Smooth muscle cell (in vitro differentiated cells): ENCODE results near the gene FZD10. TPM values are rescaled to one million over a fixed set of nuclear protein-coding genes. Genes with fewer than 3 reads are reported as not detected.

ENCODE experiments used
- DNase-seq: peaks from one replicate; lab custom pipeline; 2025; ENCODE audit not compliant: unreplicated experiment; lab: John Stamatoyannopoulos, UW
- H2AFZ ChIP-seq: fragments of 200-600 bp; sonication (generic); 2 replicates; pipeline ENCODE4 v1.6.0; 2016; ENCODE audit warnings: antibody characterized with exemption, low read depth, mild to moderate bottlenecking
- H3F3A ChIP-seq: fragments of 200-600 bp; sonication (generic); 2 replicates; pipeline ENCODE4 v1.6.0; 2017; ENCODE audit warnings: antibody characterized with exemption, low read depth
- H3K27ac ChIP-seq: fragments of 200-600 bp; sonication (generic); 2 replicates; pipeline ENCODE4 v1.5.1; 2016; ENCODE audit warnings: low read depth, mild to moderate bottlenecking
- H3K27me3 ChIP-seq: fragments of 200-600 bp; sonication (generic); 2 replicates; pipeline ENCODE4 v1.6.1; 2016; ENCODE audit warnings: low read depth, mild to moderate bottlenecking
- H3K36me3 ChIP-seq: fragments of 200-600 bp; sonication (generic); 2 replicates; pipeline ENCODE4 v1.5.1; 2016; ENCODE audit warnings: low read depth
- H3K4me1 ChIP-seq: fragments of 200-600 bp; sonication (generic); 2 replicates; pipeline ENCODE4 v1.5.1; 2016; ENCODE audit warnings: low read depth
- H3K4me2 ChIP-seq: fragments of 200-600 bp; sonication (generic); 2 replicates; pipeline ENCODE4 v1.6.0; 2016; ENCODE audit warnings: mild to moderate bottlenecking
- H3K4me3 ChIP-seq: fragments of 200-600 bp; sonication (generic); 2 replicates; pipeline ENCODE4 v1.5.1; 2016; ENCODE audit warnings: mild to moderate bottlenecking
- H3K79me2 ChIP-seq: fragments of 200-600 bp; sonication (generic); 2 replicates; pipeline ENCODE4 v1.6.0; 2016; ENCODE audit warnings: low read depth, mild to moderate bottlenecking
- H3K9ac ChIP-seq: fragments of 200-600 bp; sonication (generic); 2 replicates; pipeline ENCODE4 v1.6.0; 2016; ENCODE audit warnings: low read depth
- H3K9me3 ChIP-seq: fragments of 200-600 bp; sonication (generic); replicated peaks from 2 replicates; pipeline ENCODE4 v1.5.1; 2016; ENCODE audit warnings: low read depth
- H4K20me1 ChIP-seq: fragments of 200-600 bp; sonication (generic); 2 replicates; pipeline ENCODE4 v1.6.0; 2016; ENCODE audit warnings: low read depth
- WGBS: methylation state at CpG from one replicate; pipeline ENCODE4 v1.1.7; 2016; ENCODE audit warnings: low lambda C conversion rate; 5-methylcytosine and 5-hydroxymethylcytosine counted together
- polyA plus RNA-seq: library from polyadenylated mRNA; unstranded; fragments of >200 nt; fragmentation: Nextera tagmentation; extraction: Ambion mirVana; gene quantifications from 2 replicates; pipeline ENCODE4 v1.2.1, GENCODE V29; 2016
- total RNA-seq: library from RNA; depleted of rRNA; stranded (reverse); fragments of >200 nt; gene quantifications from 2 replicates; pipeline ENCODE4 v1.2.3, GENCODE V29; 2014
- TF ChIP-seq, protein P1 (sequence below): fragments of 200-600 bp; sonication (generic); IDR thresholded peaks from 2 replicates; pipeline ENCODE4 v1.5.1; 2017; ENCODE audit warnings: borderline replicate concordance, mild to moderate bottlenecking, antibody characterized with exemption; ENCODE audit not compliant: insufficient read depth, poor library complexity, severe bottlenecking

The FZD10 gene
- total and polyA plus RNA-seq, 2 experiments from 2014 or later: 1.7 to 1.9 TPM

DNA sequence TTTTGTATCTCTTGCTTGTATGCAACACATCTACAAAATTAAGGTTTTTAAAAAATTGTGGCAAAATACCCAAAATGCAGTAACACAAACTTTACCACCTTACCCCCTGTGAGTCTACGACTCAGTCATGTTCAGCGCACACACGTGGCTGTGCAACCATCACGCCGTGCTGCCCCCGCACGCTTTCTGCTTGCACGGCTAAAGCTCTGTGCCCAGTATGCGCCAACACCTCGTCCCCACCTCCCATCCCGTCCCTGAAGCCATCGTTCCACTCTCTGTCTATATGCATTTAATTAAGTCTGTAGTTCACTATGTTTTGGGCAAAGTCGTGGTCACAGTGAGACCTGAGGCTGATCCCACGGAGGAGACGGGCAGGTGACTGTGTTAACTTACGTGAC lies 36.4 kb downstream of the FZD10 start:
- H3K4me1 ChIP-seq: no peaks in the 10 kb centered on the region
- H3K36me3 ChIP-seq: no peaks in the 10 kb centered on the region
- TF ChIP-seq, protein P1, sequence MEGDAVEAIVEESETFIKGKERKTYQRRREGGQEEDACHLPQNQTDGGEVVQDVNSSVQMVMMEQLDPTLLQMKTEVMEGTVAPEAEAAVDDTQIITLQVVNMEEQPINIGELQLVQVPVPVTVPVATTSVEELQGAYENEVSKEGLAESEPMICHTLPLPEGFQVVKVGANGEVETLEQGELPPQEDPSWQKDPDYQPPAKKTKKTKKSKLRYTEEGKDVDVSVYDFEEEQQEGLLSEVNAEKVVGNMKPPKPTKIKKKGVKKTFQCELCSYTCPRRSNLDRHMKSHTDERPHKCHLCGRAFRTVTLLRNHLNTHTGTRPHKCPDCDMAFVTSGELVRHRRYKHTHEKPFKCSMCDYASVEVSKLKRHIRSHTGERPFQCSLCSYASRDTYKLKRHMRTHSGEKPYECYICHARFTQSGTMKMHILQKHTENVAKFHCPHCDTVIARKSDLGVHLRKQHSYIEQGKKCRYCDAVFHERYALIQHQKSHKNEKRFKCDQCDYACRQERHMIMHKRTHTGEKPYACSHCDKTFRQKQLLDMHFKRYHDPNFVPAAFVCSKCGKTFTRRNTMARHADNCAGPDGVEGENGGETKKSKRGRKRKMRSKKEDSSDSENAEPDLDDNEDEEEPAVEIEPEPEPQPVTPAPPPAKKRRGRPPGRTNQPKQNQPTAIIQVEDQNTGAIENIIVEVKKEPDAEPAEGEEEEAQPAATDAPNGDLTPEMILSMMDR: no peak
- no peaks in the 10 kb centered on the region for H3F3A ChIP-seq
- no peaks in the 10 kb centered on the region for H4K20me1 ChIP-seq
- no peak overlapping the region for H3K27ac ChIP-seq
- H3K9ac ChIP-seq: no peak overlapping the region
- 92% methylated on average over 16 of the region's 16 CpGs for WGBS
- H3K79me2 ChIP-seq: no peaks in the 10 kb centered on the region
- H2AFZ ChIP-seq: no peak overlapping the region
- no peak overlapping the region for H3K4me2 ChIP-seq
- no peak overlapping the region for H3K4me3 ChIP-seq
- no peak for DNase-seq
- peaks cover 15% of the 10 kb centered on the region for H3K27me3 ChIP-seq
- no peaks in the 10 kb centered on the region for H3K9me3 ChIP-seq

DNA sequence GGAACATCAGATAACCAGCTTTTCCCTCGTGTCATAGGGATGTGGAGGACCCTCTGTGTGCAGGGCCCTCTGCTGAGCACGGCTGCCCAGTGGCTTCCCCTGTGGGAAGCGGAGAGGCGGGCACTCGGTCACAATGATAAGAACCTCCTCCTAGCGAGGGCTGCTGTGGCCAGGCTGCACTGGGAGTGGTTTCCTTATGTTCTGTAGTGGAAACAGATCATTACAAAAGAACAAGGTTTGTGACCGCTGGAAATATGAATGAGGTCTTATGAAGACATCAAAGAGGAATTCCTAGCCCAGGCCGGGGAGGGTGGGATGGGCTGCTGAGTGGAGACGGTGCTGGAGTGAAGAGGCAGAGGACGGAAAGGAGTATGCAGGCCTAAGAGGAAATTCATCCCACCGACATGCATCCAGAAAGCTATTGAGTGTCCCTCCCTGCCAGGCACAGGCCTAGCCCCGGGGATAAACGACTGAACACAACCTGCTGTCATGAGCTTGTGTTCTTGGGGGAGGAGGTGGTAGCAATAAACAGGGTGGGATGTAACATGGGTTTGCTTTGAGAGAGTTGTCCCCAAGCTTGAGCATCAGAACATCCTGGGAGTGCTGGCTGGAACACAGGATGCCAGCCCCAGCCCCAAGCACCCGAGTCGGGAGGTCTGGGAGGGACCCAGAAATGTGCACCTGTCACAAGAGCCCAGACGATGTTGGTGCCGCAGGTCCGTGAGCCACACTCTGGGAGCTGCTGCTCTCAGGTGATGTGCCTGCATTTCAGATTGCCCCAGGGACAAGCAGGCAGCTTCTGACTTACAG lies 37.5 kb downstream of the FZD10 start:
- Histone ChIP-seq H3K79me2 (no peaks in the 10 kb centered on the region), H3K4me1 (no peaks in the 10 kb centered on the region), H3K27me3 (peaks cover 6% of the 10 kb centered on the region), H3K9ac (no peak overlapping the region), H2AFZ (no peak overlapping the region), H3K36me3 (no peaks in the 10 kb centered on the region), H4K20me1 (no peaks in the 10 kb centered on the region), H3F3A (no peaks in the 10 kb centered on the region), H3K9me3 (no peaks in the 10 kb centered on the region), H3K4me3 (no peak overlapping the region), H3K27ac (no peak overlapping the region), H3K4me2 (no peak overlapping the region)
- TF ChIP-seq, protein P1: no peak
- DNase-seq: no peak
- WGBS: 89% methylated on average over 18 of the region's 18 CpGs

DNA sequence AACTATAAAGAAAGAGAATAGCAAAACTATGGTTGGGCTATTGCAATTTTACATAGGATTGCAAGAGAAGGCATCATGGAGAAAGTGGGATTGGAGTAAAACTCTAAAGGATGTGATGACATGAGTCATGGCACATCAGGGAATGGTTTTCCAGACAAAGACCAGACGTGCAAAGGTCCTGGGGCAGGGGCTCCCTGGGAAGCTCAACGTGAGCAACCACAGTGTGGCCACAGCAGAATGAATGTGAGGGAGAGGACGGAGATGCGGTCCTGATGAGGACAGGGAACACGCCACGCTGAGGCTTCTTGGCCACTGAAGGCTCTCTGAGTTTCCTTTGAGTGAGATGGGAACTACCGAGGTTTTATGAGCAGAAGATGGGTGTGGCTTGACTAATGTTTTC lies 38.2 kb downstream of the FZD10 start:
- no peak for DNase-seq
- Histone ChIP-seq H3K79me2 (no peaks in the 10 kb centered on the region), H2AFZ (no peak overlapping the region), H3K9me3 (no peaks in the 10 kb centered on the region), H3K9ac (no peak overlapping the region), H4K20me1 (no peaks in the 10 kb centered on the region), H3K27me3 (no peaks in the 10 kb centered on the region), H3K4me1 (no peaks in the 10 kb centered on the region), H3K36me3 (no peaks in the 10 kb centered on the region), H3F3A (no peaks in the 10 kb centered on the region), H3K27ac (no peak overlapping the region), H3K4me2 (no peak overlapping the region), H3K4me3 (no peak overlapping the region)
- whole genome bisulfite sequencing: 87% methylated on average over 7 of the region's 7 CpGs
- TF ChIP-seq, protein P1: no peak

DNA sequence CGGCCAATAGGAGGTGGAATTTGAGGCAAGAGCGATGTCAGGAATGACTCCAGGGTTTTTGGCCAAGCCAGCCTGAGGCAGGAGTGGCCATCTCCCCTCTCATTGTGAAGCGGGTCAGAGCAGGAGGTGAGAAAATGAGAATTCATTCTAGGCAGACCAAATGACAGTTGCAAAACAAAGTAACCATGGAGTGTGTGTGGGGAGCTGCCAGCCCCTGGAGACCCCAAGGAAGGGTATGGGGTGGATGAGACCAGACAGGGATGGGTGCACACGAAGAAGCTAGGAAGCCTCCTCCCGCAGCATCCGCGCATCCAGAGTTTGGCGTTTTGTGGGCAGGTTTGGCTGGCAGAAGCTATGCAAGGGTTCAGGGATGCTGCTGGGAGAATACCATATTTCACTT lies 38.8 kb downstream of the FZD10 start:
- Histone ChIP-seq H3K4me2 (no peak overlapping the region), H3K27ac (no peak overlapping the region), H4K20me1 (no peaks in the 10 kb centered on the region), H3K9me3 (no peaks in the 10 kb centered on the region), H3K27me3 (no peaks in the 10 kb centered on the region), H3K9ac (no peak overlapping the region), H2AFZ (no peak overlapping the region), H3K4me1 (no peaks in the 10 kb centered on the region), H3K4me3 (no peak overlapping the region), H3K79me2 (no peaks in the 10 kb centered on the region), H3F3A (no peaks in the 10 kb centered on the region), H3K36me3 (no peaks in the 10 kb centered on the region)
- DNase-seq: no peak
- TF ChIP-seq, protein P1: no peak
- WGBS: 92% methylated on average over 8 of the region's 8 CpGs
